ENCODE results near the gene SLC17A1.

GRCh38 chr6:25868436-25869183 is 36.8 kb upstream of the SLC17A1 start:
- TF ChIP-seq POLR2A (IDR thresholded peaks at IDR 0.05) (no peak), CTCF (IDR thresholded peaks at IDR 0.05) (no peak)

Data from right lobe of liver (tissue), 4 donors.